ENCODE measurements around the gene FSCN2.

FSCN2 gene

DNA sequence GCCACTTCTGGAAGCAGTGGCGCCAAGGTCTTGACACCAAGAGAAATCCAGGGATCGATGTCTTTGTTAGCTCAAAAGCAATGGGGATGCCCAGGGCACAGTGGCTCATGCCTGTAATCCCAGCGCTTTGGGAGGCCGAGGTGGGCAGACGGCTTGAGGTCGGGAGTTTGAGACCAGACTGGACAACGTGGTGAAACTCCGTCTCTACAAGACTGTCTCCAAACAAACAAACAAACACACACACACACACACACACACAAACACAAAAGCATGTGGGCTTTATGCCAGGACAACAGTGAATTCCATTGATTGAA lies 46.4 kb downstream of the FSCN2 start:
- Histone ChIP-seq H3K79me2 (peaks cover 29% of the 10 kb centered on the region), H3K27ac (no peak overlapping the region), H3K9me3 (ENCODE audit: control insufficient read depth, low read length) (no peaks in the 10 kb centered on the region), H3K27me3 (ENCODE audit: control insufficient read depth, insufficient read depth, low read length) (no peaks in the 10 kb centered on the region), H3K4me1 (no peaks in the 10 kb centered on the region), H3K9ac (no peak overlapping the region), H3K4me3 (ENCODE audit: low read depth, low read length) (no peak overlapping the region), H3K4me2 (ENCODE audit: low read length) (no peak overlapping the region), H3K36me3 (ENCODE audit: control insufficient read depth, insufficient read depth, low read length) (no peaks in the 10 kb centered on the region), H2AFZ (no peak overlapping the region)
- TF ChIP-seq, protein P1, sequence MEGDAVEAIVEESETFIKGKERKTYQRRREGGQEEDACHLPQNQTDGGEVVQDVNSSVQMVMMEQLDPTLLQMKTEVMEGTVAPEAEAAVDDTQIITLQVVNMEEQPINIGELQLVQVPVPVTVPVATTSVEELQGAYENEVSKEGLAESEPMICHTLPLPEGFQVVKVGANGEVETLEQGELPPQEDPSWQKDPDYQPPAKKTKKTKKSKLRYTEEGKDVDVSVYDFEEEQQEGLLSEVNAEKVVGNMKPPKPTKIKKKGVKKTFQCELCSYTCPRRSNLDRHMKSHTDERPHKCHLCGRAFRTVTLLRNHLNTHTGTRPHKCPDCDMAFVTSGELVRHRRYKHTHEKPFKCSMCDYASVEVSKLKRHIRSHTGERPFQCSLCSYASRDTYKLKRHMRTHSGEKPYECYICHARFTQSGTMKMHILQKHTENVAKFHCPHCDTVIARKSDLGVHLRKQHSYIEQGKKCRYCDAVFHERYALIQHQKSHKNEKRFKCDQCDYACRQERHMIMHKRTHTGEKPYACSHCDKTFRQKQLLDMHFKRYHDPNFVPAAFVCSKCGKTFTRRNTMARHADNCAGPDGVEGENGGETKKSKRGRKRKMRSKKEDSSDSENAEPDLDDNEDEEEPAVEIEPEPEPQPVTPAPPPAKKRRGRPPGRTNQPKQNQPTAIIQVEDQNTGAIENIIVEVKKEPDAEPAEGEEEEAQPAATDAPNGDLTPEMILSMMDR (IDR thresholded peaks at IDR 0.05) = no peak

DNA sequence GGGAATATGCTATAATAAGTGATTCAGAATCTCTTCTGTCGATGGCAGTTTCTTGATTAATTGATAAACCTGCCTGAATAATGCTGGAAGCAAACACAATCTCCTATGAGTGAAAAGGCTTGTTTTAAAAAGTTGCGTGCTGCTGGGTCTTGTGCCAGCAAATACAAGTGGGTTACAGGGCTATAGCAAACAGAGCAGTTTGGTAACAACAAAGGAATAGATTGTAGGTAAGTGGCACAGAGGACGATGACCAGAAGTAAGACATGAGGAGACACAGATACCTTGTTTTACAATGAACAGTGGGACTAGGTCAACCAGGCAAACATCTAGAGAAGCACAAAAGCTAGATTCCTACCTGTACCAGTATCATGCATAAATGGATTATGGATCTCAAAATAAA lies 47.7 kb downstream of the FSCN2 start:
- Histone ChIP-seq H3K4me3 (ENCODE audit: low read depth, low read length) (no peak overlapping the region), H3K27me3 (ENCODE audit: control insufficient read depth, insufficient read depth, low read length) (no peaks in the 10 kb centered on the region), H3K36me3 (ENCODE audit: control insufficient read depth, insufficient read depth, low read length) (no peaks in the 10 kb centered on the region), H3K4me2 (ENCODE audit: low read length) (no peak overlapping the region), H3K79me2 (peaks cover 39% of the 10 kb centered on the region), H2AFZ (no peak overlapping the region), H3K9ac (no peak overlapping the region), H3K4me1 (no peaks in the 10 kb centered on the region), H3K9me3 (ENCODE audit: control insufficient read depth, low read length) (no peaks in the 10 kb centered on the region), H3K27ac (no peak overlapping the region)
- TF ChIP-seq, protein P1 (IDR thresholded peaks at IDR 0.05) = no peak

DNA sequence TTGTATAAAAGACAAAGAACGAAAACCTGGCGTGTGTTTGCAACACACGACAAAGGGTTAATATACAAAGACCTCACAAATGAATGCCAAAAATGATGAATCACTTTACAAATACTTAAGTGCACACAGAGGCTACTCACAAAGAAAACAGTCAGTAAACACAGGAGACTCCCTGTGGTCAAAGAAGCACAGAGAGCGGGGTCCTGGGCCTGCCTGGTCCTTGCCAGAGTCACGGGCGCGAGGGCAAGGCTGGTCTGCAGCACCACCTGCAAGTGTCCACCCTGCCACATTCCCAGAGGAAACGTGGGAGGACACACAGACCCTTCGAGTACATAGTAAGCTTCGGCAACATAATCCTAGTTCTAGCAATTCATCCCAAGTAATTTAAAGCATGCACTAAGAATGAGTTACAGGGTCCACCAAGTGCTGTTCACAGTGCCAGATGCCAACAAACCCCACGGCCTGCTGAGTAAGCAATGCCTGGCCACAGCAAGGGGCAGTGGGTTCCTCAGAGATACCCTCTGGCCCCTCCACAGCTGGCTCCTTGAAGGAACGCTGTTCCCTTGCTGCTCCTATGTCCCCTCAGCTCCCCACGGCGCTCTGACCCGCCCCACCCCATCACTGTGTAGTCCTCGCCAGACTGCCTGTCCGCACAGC lies 48.6 kb downstream of the FSCN2 start:
- Histone ChIP-seq H2AFZ (no peak overlapping the region), H3K9ac (no peak overlapping the region), H3K79me2 (peaks cover 46% of the 10 kb centered on the region), H3K9me3 (ENCODE audit: control insufficient read depth, low read length) (no peaks in the 10 kb centered on the region), H3K4me1 (no peaks in the 10 kb centered on the region), H3K4me2 (ENCODE audit: low read length) (no peak overlapping the region), H3K36me3 (ENCODE audit: control insufficient read depth, insufficient read depth, low read length) (no peaks in the 10 kb centered on the region), H3K4me3 (ENCODE audit: low read depth, low read length) (no peak overlapping the region), H3K27ac (no peak overlapping the region), H3K27me3 (ENCODE audit: control insufficient read depth, insufficient read depth, low read length) (no peaks in the 10 kb centered on the region)
- TF ChIP-seq, protein P1 (IDR thresholded peaks at IDR 0.05) = no peak

DNA sequence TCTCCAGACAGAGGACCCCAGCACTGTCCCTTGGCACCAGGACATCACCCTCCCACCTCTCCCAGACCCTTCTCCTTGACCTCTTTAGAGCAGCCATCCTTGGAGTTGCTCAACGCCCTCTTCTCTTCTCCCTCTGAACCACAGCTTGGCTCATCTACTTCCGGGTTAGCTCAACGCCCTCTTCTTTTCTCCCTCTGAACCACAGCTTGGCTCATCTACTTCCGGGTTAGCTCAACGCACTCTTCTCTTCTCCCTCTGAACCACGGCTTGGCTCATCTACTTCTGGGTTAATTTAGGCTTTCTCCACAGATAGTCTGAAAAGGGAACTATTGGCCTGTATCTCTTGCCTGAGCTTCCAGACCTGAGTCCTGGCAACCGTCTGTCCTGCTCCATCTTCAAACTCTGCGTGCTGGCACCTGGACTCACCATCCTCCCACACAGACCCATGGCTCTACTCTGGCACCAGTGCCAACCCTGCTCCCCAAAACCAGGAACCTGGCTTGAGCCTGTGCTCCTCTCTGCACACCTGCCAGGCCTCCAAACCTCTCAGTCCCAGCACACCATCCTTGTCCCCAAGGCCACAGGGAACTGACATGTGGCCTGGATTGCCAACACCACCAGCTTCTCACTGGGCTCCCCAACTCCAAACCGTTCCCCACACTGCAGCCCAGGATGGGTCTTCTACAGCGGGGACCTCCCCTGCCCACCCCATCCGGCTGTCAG lies 49.3 kb downstream of the FSCN2 start:
- Histone ChIP-seq H3K79me2 (peaks cover 53% of the 10 kb centered on the region), H3K9me3 (ENCODE audit: control insufficient read depth, low read length) (no peaks in the 10 kb centered on the region), H3K9ac (no peak overlapping the region), H3K4me1 (no peaks in the 10 kb centered on the region), H3K27ac (no peak overlapping the region), H2AFZ (no peak overlapping the region), H3K4me2 (ENCODE audit: low read length) (no peak overlapping the region), H3K36me3 (ENCODE audit: control insufficient read depth, insufficient read depth, low read length) (no peaks in the 10 kb centered on the region), H3K27me3 (ENCODE audit: control insufficient read depth, insufficient read depth, low read length) (no peaks in the 10 kb centered on the region), H3K4me3 (ENCODE audit: low read depth, low read length) (no peak overlapping the region)
- TF ChIP-seq, protein P1 (IDR thresholded peaks at IDR 0.05) = no peak

DNA sequence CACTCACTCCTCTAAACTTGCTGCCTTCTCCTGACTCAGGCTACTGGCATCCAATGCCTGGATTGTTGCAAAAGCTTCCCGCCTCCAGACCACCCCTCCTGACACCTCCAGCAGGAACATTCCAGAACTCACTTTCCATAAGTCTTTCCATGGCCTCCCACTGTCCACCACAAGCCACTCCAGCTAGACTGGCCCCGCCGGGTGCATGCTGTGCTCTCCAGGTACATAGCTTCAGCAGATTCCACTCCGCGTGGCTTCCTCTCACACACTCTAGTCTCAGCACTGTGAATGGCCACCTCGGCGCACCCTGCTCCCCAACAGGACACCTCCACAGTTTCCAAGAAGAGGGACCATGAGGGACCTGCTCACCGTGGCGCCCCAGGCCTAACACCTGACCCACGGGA lies 49.9 kb downstream of the FSCN2 start:
- Histone ChIP-seq H3K9me3 (ENCODE audit: control insufficient read depth, low read length) (no peaks in the 10 kb centered on the region), H3K36me3 (ENCODE audit: control insufficient read depth, insufficient read depth, low read length) (no peaks in the 10 kb centered on the region), H3K27ac (no peak overlapping the region), H3K79me2 (peaks cover 56% of the 10 kb centered on the region), H3K4me2 (ENCODE audit: low read length) (no peak overlapping the region), H2AFZ (no peak overlapping the region), H3K4me3 (ENCODE audit: low read depth, low read length) (no peak overlapping the region), H3K9ac (no peak overlapping the region), H3K4me1 (no peaks in the 10 kb centered on the region), H3K27me3 (ENCODE audit: control insufficient read depth, insufficient read depth, low read length) (no peaks in the 10 kb centered on the region)
- TF ChIP-seq, protein P1 (IDR thresholded peaks at IDR 0.05) = no peak

Measured in parathyroid adenoma (tissue), 2 donors.